Measurements from ENCODE around the gene COX6B2. TPM values are rescaled to one million over a fixed set of nuclear protein-coding genes. Genes with fewer than 3 reads are reported as not detected.

COX6B2 gene
- total and polyA plus RNA-seq, 2 donors (not counting 3 experiments of a cell fraction or from before 2014, with no cell fraction given) = not detected

GRCh38 chr19:55311797-55312196 lies 42.7 kb downstream of the COX6B2 start:
- no TSS peak for BruUV-seq (replicated peaks)
- Histone ChIP-seq H2AFZ (ENCODE audit: low read depth, low read length) (no peak overlapping the region), H3K9ac (replicated peaks; ENCODE audit: extremely low read depth, insufficient read depth, low read length) (no peak overlapping the region), H3K4me1 (ENCODE audit: control insufficient read depth, extremely low read depth, insufficient read depth, low read length) (no peaks in the 10 kb centered on the region), H3K27ac (ENCODE audit: insufficient read depth, low read depth, low read length) (no peak overlapping the region), H4K20me1 (replicated peaks; ENCODE audit: control insufficient read depth, extremely low read depth, insufficient read depth, low read length) (no peaks in the 10 kb centered on the region), H3K4me3 (replicated peaks in 1 of 3; ENCODE audit: insufficient read depth in 1 of 3, low read depth in 1 of 3, low read length in 3 of 3) (no peak overlapping the region), H3K4me2 (ENCODE audit: insufficient read depth, low read length) (no peak overlapping the region), H3K27me3 (ENCODE audit: control insufficient read depth in 2 of 2, insufficient read depth in 2 of 2, low read length in 2 of 2) (no peaks in the 10 kb centered on the region), H3K9me1 (replicated peaks; ENCODE audit: control insufficient read depth, extremely low read depth, insufficient read depth, low read length) (no peaks in the 10 kb centered on the region), H3K9me3 (replicated peaks; ENCODE audit: control insufficient read depth, insufficient read depth, low read length) (no peaks in the 10 kb centered on the region), H3K36me3 (ENCODE audit: control insufficient read depth in 2 of 2, extremely low read depth in 1 of 2, insufficient read depth in 2 of 2, low read length in 2 of 2) (no peaks in the 10 kb centered on the region), H3K79me2 (ENCODE audit: control insufficient read depth, insufficient read depth, low read length) (no peaks in the 10 kb centered on the region)
- dilution Hi-C loops (cut with MboI; ENCODE audit: extremely low pct_ligation_motif_present, low sequenced_read_pairs) = no loop called here
- ChIA-PET CTCF (interaction anchor here (0.6 to 2.8 kb wide), 2 partner anchors 10 to 173 kb away, joined by 3 to 18 read pairs; no protein-coding TSS in a partner anchor), POLR2A (no interaction called here)
- DNase-seq (ENCODE audit: low read depth, low spot score) (no peak), FAIRE-seq (no peak)
- TF ChIP-seq POLR2AphosphoS5 (IDR thresholded peaks at IDR 0.05; ENCODE audit: insufficient read depth, low read depth, low read length) (no peak), MYC (IDR thresholded peaks at IDR 0.05; ENCODE audit: low read depth, low read length) (no peak), FOS (IDR thresholded peaks at IDR 0.05; ENCODE audit: borderline replicate concordance, insufficient read depth, low read length) (no peak), GATA2 (IDR thresholded peaks at IDR 0.05; ENCODE audit: insufficient read depth, insufficient read length, low read depth, low read length) (no peak), POLR2A (IDR thresholded peaks at IDR 0.05; ENCODE audit: low read depth, low read length) (no peak)
- intact Hi-C loops (cut with micrococcal nuclease) = no loop called here

DNA sequence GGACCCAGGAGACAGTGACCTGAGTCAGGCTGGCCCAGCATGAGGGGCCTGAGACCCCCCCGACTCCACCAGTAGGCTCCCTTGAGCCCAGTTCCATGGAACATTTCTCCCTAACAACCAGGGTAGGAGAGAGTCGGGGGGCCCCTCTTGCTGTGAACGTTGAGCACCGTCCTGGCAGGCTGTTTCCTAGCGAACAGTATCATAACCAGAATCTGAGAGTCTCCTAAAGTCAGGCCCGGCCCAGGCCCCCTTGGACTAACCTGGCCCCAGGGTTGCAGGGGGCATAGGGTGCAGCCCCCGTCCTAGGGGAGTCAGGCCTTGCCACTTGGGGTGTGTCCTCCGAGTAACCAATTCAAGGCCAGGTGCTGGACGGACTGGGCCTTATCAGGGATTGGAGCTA lies 43.1 kb downstream of the COX6B2 start:
- no peaks in the 10 kb centered on the region for H3K4me1 ChIP-seq (ENCODE audit: control insufficient read depth, extremely low read depth, insufficient read depth, low read length)
- H3K27me3 ChIP-seq (ENCODE audit: control insufficient read depth in 2 of 2, insufficient read depth in 2 of 2, low read length in 2 of 2) = no peaks in the 10 kb centered on the region
- no peaks in the 10 kb centered on the region for H3K79me2 ChIP-seq (ENCODE audit: control insufficient read depth, insufficient read depth, low read length)
- H4K20me1 ChIP-seq (replicated peaks; ENCODE audit: control insufficient read depth, extremely low read depth, insufficient read depth, low read length) = no peaks in the 10 kb centered on the region
- no TSS peak for BruUV-seq (replicated peaks)
- H2AFZ ChIP-seq (ENCODE audit: low read depth, low read length) = no peak overlapping the region
- dilution Hi-C loops (cut with MboI; ENCODE audit: extremely low pct_ligation_motif_present, low sequenced_read_pairs) (no loop called here), intact Hi-C loops (cut with micrococcal nuclease) (no loop called here)
- no peak overlapping the region for H3K4me3 ChIP-seq (replicated peaks in 1 of 3; ENCODE audit: insufficient read depth in 1 of 3, low read depth in 1 of 3, low read length in 3 of 3)
- no peak overlapping the region for H3K27ac ChIP-seq (ENCODE audit: insufficient read depth, low read depth, low read length)
- TF ChIP-seq, protein P1, sequence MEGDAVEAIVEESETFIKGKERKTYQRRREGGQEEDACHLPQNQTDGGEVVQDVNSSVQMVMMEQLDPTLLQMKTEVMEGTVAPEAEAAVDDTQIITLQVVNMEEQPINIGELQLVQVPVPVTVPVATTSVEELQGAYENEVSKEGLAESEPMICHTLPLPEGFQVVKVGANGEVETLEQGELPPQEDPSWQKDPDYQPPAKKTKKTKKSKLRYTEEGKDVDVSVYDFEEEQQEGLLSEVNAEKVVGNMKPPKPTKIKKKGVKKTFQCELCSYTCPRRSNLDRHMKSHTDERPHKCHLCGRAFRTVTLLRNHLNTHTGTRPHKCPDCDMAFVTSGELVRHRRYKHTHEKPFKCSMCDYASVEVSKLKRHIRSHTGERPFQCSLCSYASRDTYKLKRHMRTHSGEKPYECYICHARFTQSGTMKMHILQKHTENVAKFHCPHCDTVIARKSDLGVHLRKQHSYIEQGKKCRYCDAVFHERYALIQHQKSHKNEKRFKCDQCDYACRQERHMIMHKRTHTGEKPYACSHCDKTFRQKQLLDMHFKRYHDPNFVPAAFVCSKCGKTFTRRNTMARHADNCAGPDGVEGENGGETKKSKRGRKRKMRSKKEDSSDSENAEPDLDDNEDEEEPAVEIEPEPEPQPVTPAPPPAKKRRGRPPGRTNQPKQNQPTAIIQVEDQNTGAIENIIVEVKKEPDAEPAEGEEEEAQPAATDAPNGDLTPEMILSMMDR (IDR thresholded peaks at IDR 0.05; ENCODE audit: extremely low read depth in 1 of 2, insufficient read depth in 1 of 2, low read depth in 1 of 2, low read length in 2 of 2) = no peak
- no peak for TF ChIP-seq GATA2 (IDR thresholded peaks at IDR 0.05; ENCODE audit: insufficient read depth, insufficient read length, low read depth, low read length)
- no peak for TF ChIP-seq POLR2A (IDR thresholded peaks at IDR 0.05; ENCODE audit: low read depth, low read length)
- TF ChIP-seq FOS (IDR thresholded peaks at IDR 0.05; ENCODE audit: borderline replicate concordance, insufficient read depth, low read length) = no peak
- FAIRE-seq (no peak), DNase-seq (ENCODE audit: low read depth, low spot score) (no peak)
- H3K9me1 ChIP-seq (replicated peaks; ENCODE audit: control insufficient read depth, extremely low read depth, insufficient read depth, low read length) = no peaks in the 10 kb centered on the region
- H3K36me3 ChIP-seq (ENCODE audit: control insufficient read depth in 2 of 2, extremely low read depth in 1 of 2, insufficient read depth in 2 of 2, low read length in 2 of 2) = no peaks in the 10 kb centered on the region
- CTCF ChIA-PET = interaction anchor here (2.8 kb wide), 1 partner anchor 9 kb away, joined by 18 read pairs; no protein-coding TSS in a partner anchor
- no peaks in the 10 kb centered on the region for H3K9me3 ChIP-seq (replicated peaks; ENCODE audit: control insufficient read depth, insufficient read depth, low read length)
- POLR2A ChIA-PET = no interaction called here
- no peak overlapping the region for H3K9ac ChIP-seq (replicated peaks; ENCODE audit: extremely low read depth, insufficient read depth, low read length)
- no peak overlapping the region for H3K4me2 ChIP-seq (ENCODE audit: insufficient read depth, low read length)
